Stimulated activated CD8-positive, alpha-beta memory T cell treated with anti-CD3 and anti-CD28 coated beads, Interleukin-12 subunit alpha, Interleukin-12 subunit beta, amount 100 ng/mL, for 24 hours (primary cell): Measurements from ENCODE around the gene LYL1.

Experiments used
- DNase-seq: peaks from one replicate; pipeline ENCODE4 v3.0.0-alpha.2; 2020; ENCODE audit errors: extremely low read depth

The LYL1 gene

DNA sequence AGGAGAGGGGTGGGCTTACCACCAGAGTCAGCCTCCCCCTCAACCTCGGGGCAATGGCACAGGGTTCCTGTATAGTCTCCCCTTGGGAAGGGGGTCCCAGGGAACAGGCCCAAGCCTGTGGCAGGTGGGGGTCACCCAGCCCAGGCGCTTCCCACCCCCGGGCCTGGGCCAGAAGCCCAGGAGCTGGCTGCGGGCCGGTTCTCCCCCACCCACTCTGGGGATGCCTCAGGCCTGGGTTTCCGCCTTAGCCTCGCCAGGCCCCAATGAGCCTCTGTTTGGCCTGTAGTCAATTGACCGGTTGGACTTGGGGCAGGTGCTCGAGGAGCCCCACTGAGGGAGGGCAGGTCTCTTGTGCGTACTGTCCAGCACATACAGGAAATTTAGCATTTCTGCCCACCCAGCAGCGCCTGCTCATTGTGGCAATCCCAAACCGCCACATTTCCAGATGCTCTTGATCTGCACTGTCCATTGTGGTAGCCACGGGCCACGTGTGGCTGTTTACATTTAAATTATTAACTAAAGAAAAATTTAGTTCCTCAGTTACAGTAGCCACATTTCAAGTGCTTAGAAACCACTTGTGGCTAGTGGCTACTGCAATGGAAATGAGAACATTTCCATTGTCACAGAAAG is 9.9 kb downstream of the LYL1 start:
- DNase-seq = no peak

GRCh38 chr19:13092158-13092543 is 10.5 kb downstream of the LYL1 start:
- DNase-seq = no peak

GRCh38 chr19:13091400-13092157 is 11.1 kb downstream of the LYL1 start:
- DNase-seq = no peak

GRCh38 chr19:13090511-13091231 is 12.0 kb downstream of the LYL1 start:
- no peak for DNase-seq

DNA sequence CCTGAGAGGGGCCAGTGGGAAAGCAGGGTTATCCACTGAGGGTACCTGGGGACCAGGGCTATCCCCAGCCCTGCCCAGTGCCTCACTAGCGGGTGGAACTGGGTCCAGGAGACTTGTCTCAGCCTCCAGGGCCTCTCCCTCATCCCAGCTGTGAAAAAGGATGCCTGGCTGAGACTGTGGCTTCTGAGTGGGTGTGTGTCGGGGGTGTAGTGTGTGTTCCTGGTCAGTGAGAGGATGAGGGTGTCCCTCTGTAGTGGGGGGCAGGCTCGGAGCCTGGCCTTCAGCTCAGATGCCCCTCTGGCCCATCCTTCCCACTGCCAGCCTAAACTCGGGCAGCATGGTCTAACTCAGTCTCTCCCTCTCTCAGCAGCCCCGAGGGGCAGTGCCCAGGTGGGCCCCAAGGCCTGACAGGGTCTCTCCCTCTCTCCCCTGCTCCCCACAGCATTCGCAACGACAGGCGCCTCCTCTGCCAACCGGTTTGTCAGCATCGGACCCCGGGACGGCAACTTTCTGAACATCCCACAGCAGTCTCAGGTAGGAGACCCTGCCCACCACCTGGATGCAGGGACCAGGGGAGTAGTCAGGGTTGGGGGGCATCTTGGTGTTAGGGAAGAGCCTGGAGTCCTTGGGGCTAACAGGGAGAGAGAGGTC is 12.7 kb downstream of the LYL1 start:
- no peak for DNase-seq

DNA sequence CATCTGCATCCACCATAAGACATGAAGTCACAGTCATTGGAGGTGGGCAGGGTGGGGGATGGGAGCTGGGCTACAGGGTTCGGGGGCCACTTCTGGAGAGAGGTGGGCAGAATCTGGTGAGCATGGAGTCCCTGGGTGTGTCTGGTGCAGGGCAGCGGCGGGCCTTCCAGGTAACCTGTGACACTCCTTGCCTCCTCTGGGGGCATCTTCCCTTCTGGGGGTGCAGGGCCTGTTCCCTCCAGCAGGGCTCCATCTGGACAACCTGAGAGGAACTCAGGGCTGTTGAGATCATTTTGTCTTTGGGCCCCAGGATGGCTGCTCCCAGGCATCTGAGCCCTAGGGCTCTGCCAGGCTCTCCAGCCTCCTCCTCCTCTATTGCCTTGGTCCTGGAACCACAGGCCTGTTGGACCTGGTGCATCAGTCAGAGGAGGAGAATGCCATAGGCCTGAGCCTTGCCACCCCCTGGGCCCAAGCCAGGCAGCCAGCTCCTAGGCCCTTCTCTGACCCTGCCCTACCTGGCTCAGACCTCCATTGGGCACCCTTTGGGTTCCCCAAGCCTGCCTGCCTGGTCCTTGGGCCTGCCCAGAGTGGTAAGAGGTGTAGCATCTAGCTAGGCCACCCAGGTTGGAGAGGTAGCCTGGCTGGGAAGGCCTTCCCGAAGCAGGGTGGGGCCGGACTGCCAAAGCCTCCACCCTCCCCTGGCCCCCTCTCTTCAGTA is 13.4 kb downstream of the LYL1 start:
- DNase-seq = no peak

DNA sequence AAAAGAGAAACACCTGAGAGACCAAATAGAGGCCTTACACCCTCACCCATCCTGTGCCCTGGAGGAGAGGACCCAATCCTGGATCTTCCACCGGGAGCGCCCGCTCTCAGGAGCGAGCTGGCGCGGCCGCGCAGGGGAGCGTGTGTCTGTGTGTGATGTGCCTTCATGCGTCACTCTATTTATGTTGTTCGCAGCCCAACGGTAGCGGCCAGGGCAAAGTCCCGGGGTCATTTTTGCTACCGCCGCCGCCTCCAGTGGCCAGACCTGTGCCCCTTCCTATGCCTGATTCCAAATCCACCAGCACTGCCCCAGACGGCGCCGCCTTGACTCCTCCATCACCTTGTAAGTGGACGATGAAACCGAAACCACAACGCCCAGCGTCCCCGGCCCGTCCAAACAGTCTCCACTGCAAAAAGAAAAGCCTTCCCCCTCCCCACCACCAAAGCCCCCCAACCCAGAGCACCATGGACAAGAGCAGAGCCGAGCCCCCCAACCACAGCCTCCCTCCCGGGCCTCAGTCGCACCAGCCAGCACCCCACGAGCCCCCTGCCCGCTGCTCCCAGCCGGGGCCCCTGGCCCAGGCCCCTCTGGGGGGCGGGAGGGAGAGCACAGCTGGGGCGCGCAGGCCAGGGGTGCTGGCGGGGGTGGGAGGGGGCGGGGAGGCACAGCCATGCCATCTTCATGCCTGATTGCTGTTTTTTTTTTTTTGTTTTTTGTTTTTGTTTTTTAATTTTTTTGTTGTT is 14.7 kb downstream of the LYL1 start:
- DNase-seq = no peak

DNA sequence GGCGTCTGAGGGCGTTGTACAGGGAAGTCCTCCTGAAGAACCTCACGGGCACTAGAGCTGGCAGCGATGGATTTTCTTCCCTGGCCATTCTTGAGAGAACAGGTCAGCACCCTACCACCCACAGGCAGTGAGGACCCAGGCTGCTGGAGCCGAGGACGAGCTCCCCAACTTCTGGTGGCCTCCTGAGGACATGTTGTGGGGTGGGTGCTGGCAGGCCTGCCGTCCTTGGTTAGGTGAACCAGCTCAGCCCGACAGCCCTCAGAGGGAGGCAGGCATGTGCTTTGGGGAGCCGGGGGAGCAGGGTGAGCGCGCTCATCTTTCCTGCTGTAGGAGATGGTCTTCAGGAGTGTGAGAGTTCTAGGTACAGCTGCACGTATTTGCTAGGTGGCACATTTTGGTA is 15.4 kb downstream of the LYL1 start:
- no peak for DNase-seq

DNA sequence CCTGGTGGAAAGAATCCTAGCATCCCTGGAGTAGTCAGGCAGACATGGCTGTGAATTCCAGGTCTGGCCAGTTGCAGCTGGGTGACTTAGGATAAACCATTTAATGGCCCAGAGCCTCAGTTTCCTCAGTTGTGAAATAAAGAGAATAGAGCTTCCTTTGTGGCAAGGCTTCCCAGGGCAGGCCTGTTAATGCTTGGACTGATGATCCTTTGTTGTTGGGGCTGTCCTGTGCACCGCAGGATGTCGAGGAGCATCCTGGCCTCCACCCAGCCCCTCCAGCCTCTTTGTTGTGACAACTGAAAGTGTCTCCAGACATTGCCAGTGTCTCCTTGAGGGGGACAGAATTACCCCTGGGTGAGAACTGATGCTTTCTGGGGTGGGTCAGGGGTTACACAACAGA is 16.3 kb downstream of the LYL1 start:
- no peak for DNase-seq

DNA sequence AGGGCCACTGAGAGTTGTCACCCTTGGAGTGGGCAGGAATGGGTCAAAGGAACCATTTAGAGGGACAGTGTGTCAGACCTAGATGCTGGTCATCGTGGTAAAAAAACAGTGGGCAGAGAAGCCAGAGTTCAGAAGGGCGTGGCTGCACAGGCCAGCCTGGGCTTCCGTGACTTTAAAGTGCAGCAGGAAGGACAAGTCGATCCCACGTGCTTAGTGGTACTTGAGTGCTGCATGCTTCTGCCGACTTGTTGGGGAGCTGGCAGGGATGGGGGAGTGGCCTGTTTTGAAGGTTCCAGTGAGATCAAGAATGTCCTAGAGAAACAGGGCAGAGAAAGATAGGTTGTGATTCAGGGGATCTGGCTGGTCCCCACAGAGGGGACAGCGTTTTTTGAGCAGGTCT is 17.0 kb downstream of the LYL1 start:
- DNase-seq = no peak

DNA sequence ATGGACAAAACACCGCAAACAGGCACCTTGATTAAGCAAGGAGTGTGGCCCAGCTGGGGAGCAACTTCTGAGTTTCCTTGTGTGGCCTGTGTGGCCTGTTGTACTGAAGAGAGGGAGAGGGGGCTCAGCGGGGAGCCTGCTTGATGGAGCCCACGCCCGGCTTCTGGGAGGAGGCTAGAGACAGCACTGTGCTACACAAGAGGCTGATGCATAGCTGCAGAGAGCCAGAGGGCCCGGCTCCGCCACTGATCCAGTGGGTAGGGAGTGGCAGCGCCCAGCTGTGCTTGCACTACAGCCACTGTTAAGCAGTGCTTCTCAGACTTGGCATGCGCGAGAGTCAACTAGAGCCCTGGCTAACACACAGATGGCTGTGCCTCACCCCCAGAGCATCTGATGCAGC is 19.0 kb downstream of the LYL1 start:
- no peak for DNase-seq

- no peak for DNase-seq
Observed at GRCh38 chr19:13083008-13083404, 19.7 kb downstream of the LYL1 start.

DNA sequence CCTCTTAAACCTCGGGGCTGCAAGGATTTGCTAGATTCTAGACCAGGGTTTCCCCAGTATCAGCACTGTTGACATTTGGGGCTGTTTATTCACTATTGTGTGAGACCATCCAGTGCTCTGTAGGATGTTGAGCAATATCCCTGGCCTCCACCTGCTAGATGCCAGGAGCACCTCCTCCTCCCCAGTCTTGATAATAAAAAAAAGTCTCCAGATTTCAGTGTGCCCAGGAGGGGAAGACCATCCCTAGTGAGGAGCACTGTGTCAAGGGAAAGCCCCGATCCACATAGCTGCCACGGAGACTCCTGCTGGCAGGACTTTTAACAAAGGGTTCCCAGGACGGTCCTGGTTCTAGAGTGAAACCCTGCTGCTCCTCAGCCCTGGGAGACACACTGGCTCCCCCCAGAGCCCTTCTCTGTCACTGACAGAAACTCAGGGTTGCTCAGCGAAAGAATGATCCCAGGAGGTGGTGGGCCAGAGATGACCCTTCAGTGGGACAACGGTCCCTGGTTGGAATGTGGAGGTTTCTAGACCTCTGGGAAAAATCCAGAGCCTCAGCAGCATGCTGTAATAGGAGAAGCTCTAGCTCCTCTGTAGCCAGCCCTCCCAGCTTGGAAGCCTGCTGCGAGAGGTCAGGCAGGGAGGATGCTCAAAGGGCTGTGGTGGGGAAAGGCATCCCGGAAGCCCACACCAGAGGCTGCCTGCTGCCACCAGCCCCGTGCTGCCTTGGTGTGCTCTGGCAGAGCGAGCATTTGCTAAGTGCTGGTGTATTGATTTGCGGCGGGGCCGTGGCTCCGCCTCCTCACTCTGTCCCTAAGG is 20.3 kb downstream of the LYL1 start:
- DNase-seq = no peak

DNA sequence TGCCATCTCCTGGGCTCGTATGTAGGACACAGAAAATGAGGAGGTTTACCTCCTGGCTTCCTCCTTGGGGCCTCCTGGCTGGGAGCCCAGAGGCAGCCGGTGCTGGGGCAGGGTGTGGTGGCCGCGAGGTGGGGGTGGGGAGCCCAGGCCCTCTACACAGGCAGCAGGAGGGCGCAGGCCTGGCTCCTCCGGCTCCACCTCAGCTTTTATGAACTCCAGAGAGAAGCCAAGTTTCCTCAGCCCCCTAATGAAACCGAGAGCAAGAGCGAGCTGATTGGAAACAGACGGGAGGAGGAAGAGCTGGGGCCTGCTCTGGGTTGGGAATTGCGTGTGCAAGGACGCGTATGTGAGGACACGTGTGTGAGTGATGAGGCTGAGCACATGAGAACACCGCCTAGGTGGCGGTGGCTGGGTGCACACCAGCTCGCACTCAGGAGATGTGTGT is 23.1 kb downstream of the LYL1 start:
- no peak for DNase-seq

DNA sequence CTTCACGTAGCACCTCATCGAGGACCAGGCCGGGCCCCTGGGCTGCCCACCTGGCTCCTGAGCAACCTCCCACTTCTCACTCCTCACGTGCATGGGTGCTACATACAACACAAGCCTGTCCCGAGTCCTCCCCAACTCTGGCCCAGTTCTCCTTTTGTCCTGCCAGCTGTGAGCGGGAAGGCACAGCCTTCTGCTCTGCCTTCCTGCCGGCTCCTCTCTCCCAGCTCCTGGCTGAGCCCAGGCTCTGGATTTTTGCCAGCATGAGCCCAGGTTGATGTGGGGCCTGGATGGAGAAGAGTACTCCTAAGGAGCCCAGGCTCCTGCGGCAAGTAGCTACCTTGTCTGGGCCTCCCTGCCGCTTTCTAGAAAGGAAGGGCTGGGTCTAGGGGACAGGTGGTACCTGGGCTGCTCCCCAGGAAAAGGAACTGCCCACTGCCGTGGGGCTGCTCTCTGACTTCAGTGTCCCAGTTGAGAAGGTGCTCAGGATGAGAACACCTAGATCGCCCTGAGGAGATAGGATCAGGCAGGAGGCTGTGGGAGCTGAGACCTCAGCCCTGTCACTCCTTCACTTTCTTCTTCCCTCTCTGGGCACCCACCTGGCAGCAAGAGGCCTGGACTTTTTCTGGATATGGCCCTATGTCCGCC is 23.6 kb downstream of the LYL1 start:
- DNase-seq = no peak

DNA sequence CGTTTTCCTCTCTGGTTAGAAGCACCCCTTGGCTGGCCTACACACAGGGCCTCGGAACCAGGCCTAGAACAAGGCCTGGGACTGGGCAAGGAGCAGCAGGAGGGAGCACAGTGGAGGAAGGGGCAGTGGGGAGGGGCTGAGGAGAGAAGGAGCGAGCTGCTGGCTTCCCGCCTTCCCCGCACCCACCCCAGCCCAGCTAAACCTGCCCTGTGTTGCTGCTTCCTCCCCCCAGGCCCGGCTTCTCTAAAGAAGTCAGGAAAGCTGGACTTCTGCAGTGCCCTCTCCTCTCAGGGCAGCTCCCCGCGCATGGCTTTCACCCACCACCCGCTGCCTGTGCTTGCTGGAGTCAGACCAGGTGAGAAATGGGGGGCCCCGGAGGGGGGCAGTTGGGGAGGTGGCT is 24.3 kb downstream of the LYL1 start:
- no peak for DNase-seq

DNA sequence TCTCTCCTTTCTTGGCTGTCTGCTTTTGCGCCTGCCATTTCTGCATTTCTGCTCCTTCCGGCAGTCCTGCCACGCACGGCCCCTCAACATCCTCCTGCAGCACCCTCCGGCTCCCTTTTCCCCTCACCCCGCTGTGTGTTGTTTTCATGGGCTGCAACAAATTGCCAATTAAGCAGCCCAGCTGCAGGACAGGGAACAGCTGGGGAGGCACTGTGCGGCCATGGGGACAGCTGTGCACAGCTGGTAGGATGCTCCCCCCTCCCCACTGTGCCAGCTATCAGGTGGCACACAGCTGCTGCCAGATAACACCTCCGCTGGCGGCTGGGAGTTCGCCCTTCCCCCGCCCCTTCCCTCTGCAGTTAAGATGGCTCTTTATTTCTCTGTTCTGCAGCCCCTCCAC is 25.4 kb downstream of the LYL1 start:
- DNase-seq = no peak

GRCh38 chr19:13076787-13077186 is 25.9 kb downstream of the LYL1 start:
- no peak for DNase-seq

DNA sequence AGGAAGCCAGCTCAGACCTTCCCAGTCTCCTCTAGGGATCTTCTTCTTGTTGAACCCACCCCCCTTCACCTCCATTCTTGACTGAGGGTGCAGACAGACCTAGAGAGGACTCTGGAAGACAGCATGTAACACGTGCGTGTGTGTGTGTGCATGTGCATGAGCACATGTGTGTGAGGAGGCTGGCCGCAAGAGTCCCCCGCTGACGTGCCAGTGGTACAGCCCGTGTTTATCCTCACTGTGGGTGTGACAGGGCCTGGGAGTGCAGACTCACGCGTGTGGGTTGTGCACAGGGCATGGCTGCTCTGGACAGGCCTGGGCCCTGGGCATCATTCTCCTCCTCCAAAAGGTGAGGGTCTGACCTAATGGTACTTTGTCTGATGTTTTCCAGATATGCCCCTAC is 26.3 kb downstream of the LYL1 start:
- no peak for DNase-seq

DNA sequence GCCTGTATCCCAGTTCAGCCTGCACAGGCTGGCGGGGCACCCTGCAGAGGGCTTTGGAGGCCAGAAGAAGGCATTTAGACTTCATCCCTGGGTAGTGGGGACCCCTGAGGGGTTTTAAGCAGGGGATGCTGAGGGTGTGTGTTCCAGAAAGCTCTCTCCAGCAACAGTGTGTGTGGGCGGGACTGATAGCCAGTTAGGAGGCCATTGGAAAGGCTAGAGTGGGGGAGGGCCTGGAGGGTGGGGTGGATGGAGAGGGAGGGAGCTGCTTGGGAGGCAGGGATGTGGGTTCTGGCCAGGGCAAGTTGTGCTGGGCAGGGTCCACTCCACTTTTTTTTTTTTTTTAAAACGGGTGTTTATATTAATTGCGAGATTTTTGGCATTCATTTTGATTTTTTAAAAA is 28.3 kb downstream of the LYL1 start:
- DNase-seq = no peak
